Right atrium auricular region (tissue), 2 donors: ENCODE data around the gene NPSR1. TPM values are rescaled to one million over a fixed set of nuclear protein-coding genes. Genes with fewer than 3 reads are reported as not detected.
"Not testable (repeated sequence)": the region's sequence is repeated elsewhere in the genome, so short reads cannot be mapped to it uniquely, and the experiment has no call there.

Experiments used
- DNase-seq: peaks from one replicate; pipeline ENCODE4 v3.0.0-alpha.2; 2019; ENCODE audit warnings: low spot score
- H3K27ac ChIP-seq, 2 donors: fragments of 200-600 bp; sonication (generic); 1 replicate in 1 of 2; 2 replicates in 1 of 2; pipeline ENCODE4 v1.5.1; 2016 to 2019
- H3K27me3 ChIP-seq, 2 donors: fragments of 200-600 bp; sonication (generic); one replicate each; pipeline versions ENCODE4 v1.5.1 to v1.6.0; 2017 to 2019
- H3K36me3 ChIP-seq: fragments of 200-600 bp; sonication (generic); one replicate; pipeline ENCODE4 v1.5.1; 2016
- H3K4me1 ChIP-seq, 2 donors: fragments of 200-600 bp; sonication (generic); one replicate each; pipeline versions ENCODE4 v1.5.1 to v1.6.0; 2017 to 2019
- H3K4me3 ChIP-seq, 2 donors: fragments of 200-600 bp; sonication (generic); 1 replicate in 1 of 2; 2 replicates in 1 of 2; pipeline ENCODE4 v1.5.1; 2017 to 2019; ENCODE audit warnings: mild to moderate bottlenecking in 1 of 2, moderate library complexity in 1 of 2
- H3K9me3 ChIP-seq, 2 donors: fragments of 200-600 bp; sonication (generic); one replicate each; pipeline ENCODE4 v1.5.1; 2019
- CTCF ChIP-seq, 2 donors: fragments of 200-600 bp; sonication (generic); IDR thresholded peaks; one replicate each; pipeline ENCODE4 v1.5.1; 2019; ENCODE audit warnings: antibody characterized with exemption in 2 of 2
- total RNA-seq, 2 donors: library from RNA; depleted of rRNA; stranded (reverse); fragments of >200 nt; gene quantifications; one replicate each; pipeline ENCODE4 v1.1.0, GENCODE V29; 2016

NPSR1 gene
- total RNA-seq, 2 donors from 2014 or later = not detected

- Histone ChIP-seq H3K4me3 (no peak overlapping the region), H3K4me1 (no peaks in the 10 kb centered on the region), H3K27ac (no peak overlapping the region), H3K27me3 (no peaks in the 10 kb centered on the region), H3K36me3 (no peaks in the 10 kb centered on the region), H3K9me3 (peaks cover 0 to 6% of the 10 kb centered on the region in 2 donors)
- DNase-seq = no peak
- no peak for TF ChIP-seq CTCF (IDR thresholded peaks at IDR 0.05)
Observed at GRCh38 chr7:34875481-34875880, 217.5 kb downstream of the NPSR1 start.

GRCh38 chr7:34878944-34879735, 221.1 kb downstream of the NPSR1 start:
- not testable (repeated sequence) for H3K4me3 ChIP-seq, H3K4me1 ChIP-seq, H3K36me3 ChIP-seq, H3K27ac ChIP-seq, H3K9me3 ChIP-seq, DNase-seq, H3K27me3 ChIP-seq

GRCh38 chr7:34879871-34880270, 221.9 kb downstream of the NPSR1 start:
- H3K4me1 ChIP-seq = no peaks in the 10 kb centered on the region
- H3K9me3 ChIP-seq = peaks cover 0 to 9% of the 10 kb centered on the region in 2 donors
- H3K27ac ChIP-seq = no peak overlapping the region
- H3K4me3 ChIP-seq = no peak overlapping the region
- H3K36me3 ChIP-seq = no peaks in the 10 kb centered on the region
- no peaks in the 10 kb centered on the region for H3K27me3 ChIP-seq
- TF ChIP-seq CTCF (IDR thresholded peaks at IDR 0.05) = no peak
- DNase-seq = no peak

GRCh38 chr7:34883855-34884254, 225.8 kb downstream of the NPSR1 start:
- not testable (repeated sequence) for H3K9me3 ChIP-seq, DNase-seq, H3K36me3 ChIP-seq, H3K4me1 ChIP-seq, H3K27ac ChIP-seq, H3K4me3 ChIP-seq, H3K27me3 ChIP-seq

GRCh38 chr7:34886856-34887255, 228.8 kb downstream of the NPSR1 start:
- no peaks in the 10 kb centered on the region for H3K36me3 ChIP-seq
- no peak for TF ChIP-seq CTCF (IDR thresholded peaks at IDR 0.05)
- DNase-seq = no peak
- peaks cover 0 to 9% of the 10 kb centered on the region in 2 donors for H3K9me3 ChIP-seq
- no peak overlapping the region for H3K27ac ChIP-seq
- no peaks in the 10 kb centered on the region for H3K27me3 ChIP-seq
- H3K4me3 ChIP-seq = no peak overlapping the region
- H3K4me1 ChIP-seq = no peaks in the 10 kb centered on the region

- no peaks in the 10 kb centered on the region for H3K27me3 ChIP-seq
- H3K36me3 ChIP-seq = no peaks in the 10 kb centered on the region
- H3K9me3 ChIP-seq = no peaks in the 10 kb centered on the region
- no peaks in the 10 kb centered on the region for H3K4me1 ChIP-seq
- TF ChIP-seq CTCF (IDR thresholded peaks at IDR 0.05) = no peak
- no peak overlapping the region for H3K27ac ChIP-seq
- H3K4me3 ChIP-seq = no peak overlapping the region
- no peak for DNase-seq
Observed at GRCh38 chr7:34889951-34890350, 231.9 kb downstream of the NPSR1 start.

- TF ChIP-seq CTCF (IDR thresholded peaks at IDR 0.05) = no peak
- peaks cover 0 to 7% of the 10 kb centered on the region in 2 donors for H3K9me3 ChIP-seq
- H3K27me3 ChIP-seq = no peaks in the 10 kb centered on the region
- H3K36me3 ChIP-seq = no peaks in the 10 kb centered on the region
- H3K4me1 ChIP-seq = no peaks in the 10 kb centered on the region
- no peak for DNase-seq
- H3K27ac ChIP-seq = no peak overlapping the region
- H3K4me3 ChIP-seq = no peak overlapping the region
Observed at GRCh38 chr7:34895202-34895601, 237.2 kb downstream of the NPSR1 start.
